ENCODE measurements around the gene PLCB1. TPM values are rescaled to one million over a fixed set of nuclear protein-coding genes. Genes with fewer than 3 reads are reported as not detected.

Gene PLCB1
- total and polyA plus RNA-seq, 2 experiments from 2014 or later = 6.7 to 20.5 TPM

DNA sequence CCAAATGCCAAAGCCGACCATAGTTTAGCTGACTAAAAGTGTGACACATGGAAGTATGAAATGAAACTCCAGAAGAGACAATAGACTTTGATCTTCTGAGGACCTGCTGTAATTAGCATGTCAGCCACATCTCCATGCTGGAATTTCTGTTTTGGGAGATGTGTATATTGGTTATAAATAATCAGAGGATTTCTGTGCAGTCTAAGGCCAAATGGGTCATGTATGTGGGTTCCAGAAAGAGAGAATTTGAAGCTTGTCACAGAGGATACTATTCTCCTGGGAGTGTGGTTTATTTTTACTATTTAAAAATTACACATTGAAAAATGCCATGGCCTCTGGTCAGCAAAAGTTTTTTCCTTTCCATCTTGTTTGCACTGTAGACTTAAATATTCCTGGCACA, 531.4 kb downstream of the PLCB1 start:
- TF ChIP-seq EZH2phosphoT487 (IDR thresholded peaks at IDR 0.05; ENCODE audit: low read depth, severe bottlenecking, unreplicated experiment) (no peak), EZH2 (IDR thresholded peaks at IDR 0.05; ENCODE audit: borderline replicate concordance) (no peak)
- TF ChIP-seq, protein P1, sequence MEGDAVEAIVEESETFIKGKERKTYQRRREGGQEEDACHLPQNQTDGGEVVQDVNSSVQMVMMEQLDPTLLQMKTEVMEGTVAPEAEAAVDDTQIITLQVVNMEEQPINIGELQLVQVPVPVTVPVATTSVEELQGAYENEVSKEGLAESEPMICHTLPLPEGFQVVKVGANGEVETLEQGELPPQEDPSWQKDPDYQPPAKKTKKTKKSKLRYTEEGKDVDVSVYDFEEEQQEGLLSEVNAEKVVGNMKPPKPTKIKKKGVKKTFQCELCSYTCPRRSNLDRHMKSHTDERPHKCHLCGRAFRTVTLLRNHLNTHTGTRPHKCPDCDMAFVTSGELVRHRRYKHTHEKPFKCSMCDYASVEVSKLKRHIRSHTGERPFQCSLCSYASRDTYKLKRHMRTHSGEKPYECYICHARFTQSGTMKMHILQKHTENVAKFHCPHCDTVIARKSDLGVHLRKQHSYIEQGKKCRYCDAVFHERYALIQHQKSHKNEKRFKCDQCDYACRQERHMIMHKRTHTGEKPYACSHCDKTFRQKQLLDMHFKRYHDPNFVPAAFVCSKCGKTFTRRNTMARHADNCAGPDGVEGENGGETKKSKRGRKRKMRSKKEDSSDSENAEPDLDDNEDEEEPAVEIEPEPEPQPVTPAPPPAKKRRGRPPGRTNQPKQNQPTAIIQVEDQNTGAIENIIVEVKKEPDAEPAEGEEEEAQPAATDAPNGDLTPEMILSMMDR (IDR thresholded peaks at IDR 0.05; ENCODE audit: poor library complexity) = no peak
- Histone ChIP-seq H3K27ac (no peak overlapping the region), H2AFZ (no peak overlapping the region), H3K9me3 (ENCODE audit: low read depth) (no peaks in the 10 kb centered on the region), H4K20me1 (ENCODE audit: insufficient read depth, poor library complexity, severe bottlenecking) (no peaks in the 10 kb centered on the region), H3K36me3 (replicated peaks; ENCODE audit: insufficient read depth, low read depth) (no peaks in the 10 kb centered on the region), H3K4me1 (ENCODE audit: insufficient read depth) (no peaks in the 10 kb centered on the region), H3K4me2 (no peak overlapping the region), H3K4me3 (no peak overlapping the region), H3K27me3 (no peaks in the 10 kb centered on the region), H3K9me2 (replicated peaks; ENCODE audit: insufficient read depth) (no peaks in the 10 kb centered on the region), H3K79me2 (no peaks in the 10 kb centered on the region)
- DNase-seq (ENCODE audit: low spot score) = no peak
- WGBS (ENCODE audit: low lambda C conversion rate, missing lambda C conversion rate) = 89% methylated on average over 1 of the region's 1 CpG

DNA sequence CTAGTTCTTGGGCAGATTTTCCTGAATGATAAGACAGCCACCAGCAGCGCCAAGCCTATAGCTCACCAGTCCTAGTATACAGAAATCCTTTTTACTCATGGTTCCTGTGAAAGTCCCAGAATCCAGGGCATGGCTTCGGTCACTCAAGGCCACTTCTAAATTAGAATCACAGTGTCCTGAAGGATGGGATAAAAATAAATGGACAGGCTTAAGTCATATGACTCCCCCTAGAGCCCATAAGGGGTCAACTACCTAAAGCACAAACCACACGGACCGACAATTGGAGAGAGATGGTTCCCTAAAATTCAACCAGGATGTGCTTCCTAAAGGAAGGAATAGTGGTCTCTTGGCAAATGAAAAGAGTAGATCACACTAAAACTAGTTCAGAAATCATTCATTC, 532.7 kb downstream of the PLCB1 start:
- Histone ChIP-seq H3K79me2 (no peaks in the 10 kb centered on the region), H3K27me3 (no peaks in the 10 kb centered on the region), H3K4me2 (no peak overlapping the region), H4K20me1 (ENCODE audit: insufficient read depth, poor library complexity, severe bottlenecking) (no peaks in the 10 kb centered on the region), H3K9me2 (replicated peaks; ENCODE audit: insufficient read depth) (no peaks in the 10 kb centered on the region), H3K9me3 (ENCODE audit: low read depth) (no peaks in the 10 kb centered on the region), H3K36me3 (replicated peaks; ENCODE audit: insufficient read depth, low read depth) (no peaks in the 10 kb centered on the region), H3K27ac (no peak overlapping the region), H3K4me3 (no peak overlapping the region), H2AFZ (no peak overlapping the region), H3K4me1 (ENCODE audit: insufficient read depth) (peaks cover 4% of the 10 kb centered on the region)
- WGBS (ENCODE audit: low lambda C conversion rate, missing lambda C conversion rate) = 84% methylated on average over 4 of the region's 4 CpGs
- TF ChIP-seq EZH2 (IDR thresholded peaks at IDR 0.05; ENCODE audit: borderline replicate concordance) (no peak), EZH2phosphoT487 (IDR thresholded peaks at IDR 0.05; ENCODE audit: low read depth, severe bottlenecking, unreplicated experiment) (no peak)
- TF ChIP-seq, protein P1 (IDR thresholded peaks at IDR 0.05; ENCODE audit: poor library complexity) = no peak
- no peak for DNase-seq (ENCODE audit: low spot score)

DNA sequence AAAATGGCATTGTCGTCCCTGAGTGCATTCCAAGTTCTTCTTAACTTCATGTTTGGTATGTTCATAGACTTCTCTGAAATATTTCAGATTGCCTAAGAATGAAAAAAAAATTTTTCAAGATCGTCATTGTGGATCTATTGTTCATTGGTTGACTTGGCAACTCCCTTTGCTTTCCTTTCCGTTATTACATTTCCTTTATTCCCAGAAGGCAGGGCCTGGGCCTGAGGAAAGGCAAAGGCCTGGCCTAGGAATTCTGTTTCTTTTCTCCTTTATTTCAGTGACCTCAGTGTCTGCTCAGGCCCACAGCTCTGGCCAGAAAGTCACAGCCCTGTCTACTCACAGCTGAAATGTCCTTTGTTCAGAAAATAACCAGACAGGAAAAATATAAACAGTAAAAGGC, 535.2 kb downstream of the PLCB1 start:
- Histone ChIP-seq H3K27ac (no peak overlapping the region), H3K36me3 (replicated peaks; ENCODE audit: insufficient read depth, low read depth) (no peaks in the 10 kb centered on the region), H3K4me1 (ENCODE audit: insufficient read depth) (peaks cover 8% of the 10 kb centered on the region), H2AFZ (no peak overlapping the region), H4K20me1 (ENCODE audit: insufficient read depth, poor library complexity, severe bottlenecking) (no peaks in the 10 kb centered on the region), H3K4me2 (no peak overlapping the region), H3K4me3 (no peak overlapping the region), H3K79me2 (no peaks in the 10 kb centered on the region), H3K9me2 (replicated peaks; ENCODE audit: insufficient read depth) (no peaks in the 10 kb centered on the region), H3K9me3 (ENCODE audit: low read depth) (no peaks in the 10 kb centered on the region), H3K27me3 (no peaks in the 10 kb centered on the region)
- TF ChIP-seq EZH2phosphoT487 (IDR thresholded peaks at IDR 0.05; ENCODE audit: low read depth, severe bottlenecking, unreplicated experiment) = no peak
- no peak for TF ChIP-seq EZH2 (IDR thresholded peaks at IDR 0.05; ENCODE audit: borderline replicate concordance)
- TF ChIP-seq, protein P1 (IDR thresholded peaks at IDR 0.05; ENCODE audit: poor library complexity) = no peak
- no peak for DNase-seq (ENCODE audit: low spot score)
- WGBS (ENCODE audit: low lambda C conversion rate, missing lambda C conversion rate) = 92% methylated on average over 3 of the region's 3 CpGs

All from hepatocyte (in vitro differentiated cells).